Esophagus muscularis mucosa (tissue), 4 donors: Measurements from ENCODE around the gene PTPRD.

Experiments
- CTCF ChIP-seq, 3 experiments: fragments of 200-600 bp in 2 of 3; fragments of 450-650 bp in 1 of 3; sonication (generic) in 2 of 3; IDR thresholded peaks; one replicate each; pipeline ENCODE4 v1.5.1; 2017 to 2019; ENCODE audit warnings: antibody characterized with exemption in 3 of 3, mild to moderate bottlenecking in 2 of 3, moderate library complexity in 1 of 3
- EP300 ChIP-seq: sonication (generic); formaldehyde crosslinking; IDR thresholded peaks from one replicate; pipeline ENCODE4 v1.6.1; 2017; ENCODE audit warnings: antibody characterized with exemption
- POLR2A ChIP-seq: fragments of 450-650 bp; IDR thresholded peaks from one replicate; pipeline ENCODE4 v1.6.1; 2017; ENCODE audit warnings: antibody characterized with exemption, moderate library complexity, mild to moderate bottlenecking, low read depth
- POLR2AphosphoS5 ChIP-seq, 2 donors: sonication (generic); formaldehyde crosslinking; IDR thresholded peaks; one replicate each; pipeline ENCODE4 v1.6.1; 2017; ENCODE audit warnings: antibody characterized with exemption in 2 of 2

GRCh38 chr9:9799287-9799686 lies 813.5 kb downstream of the PTPRD start:
- TF ChIP-seq POLR2A (no peak), CTCF (IDR thresholded peaks at IDR 0.05) (no peak), POLR2AphosphoS5 (IDR thresholded peaks at IDR 0.05) (no peak), EP300 (no peak)
